Keratinocyte (primary cell): ENCODE measurements around the gene PLCL2. TPM values are rescaled to one million over a fixed set of nuclear protein-coding genes. Genes with fewer than 3 reads are reported as not detected.
A peak's percentile ranks its signal among the peaks of the same experiment; 100 is the strongest.

ENCODE experiments used
- DNase-seq: peaks from one replicate; pipeline ENCODE4 v3.0.0-alpha.2; 2011; ENCODE audit warnings: low read depth, missing footprints, low spot score
- FAIRE-seq: peaks from 2 replicates; lab custom pipeline; 2011; peaks lifted over from hg19 to GRCh38; lab: Jason Lieb, UNC
- H2AFZ ChIP-seq: 2 replicates; pipeline ENCODE4 v1.6.0; 2012; ENCODE audit warnings: low read length, control low read depth, inconsistent platforms; ENCODE audit not compliant: control insufficient read depth
- H3K27ac ChIP-seq: 2 replicates; pipeline ENCODE4 v1.5.1; 2011; ENCODE audit warnings: low read length; ENCODE audit not compliant: control insufficient read depth, insufficient read depth
- H3K27me3 ChIP-seq: 3 replicates; pipeline ENCODE4 v1.6.0; 2011; ENCODE audit warnings: low read length; ENCODE audit not compliant: control insufficient read depth, insufficient read depth; ENCODE audit errors: extremely low read depth
- H3K36me3 ChIP-seq, 2 experiments: 2 replicates in 1 of 2; 3 replicates in 1 of 2; pipeline ENCODE4 v1.5.1; 2011; ENCODE audit warnings: low read length in 2 of 2, mild to moderate bottlenecking in 1 of 2; ENCODE audit not compliant: control insufficient read depth in 2 of 2, insufficient read depth in 2 of 2; ENCODE audit errors: extremely low read depth in 1 of 2
- H3K4me1 ChIP-seq: 3 replicates; pipeline ENCODE4 v1.5.1; 2011; ENCODE audit warnings: low read length; ENCODE audit not compliant: control insufficient read depth, insufficient read depth; ENCODE audit errors: extremely low read depth
- H3K4me2 ChIP-seq: 3 replicates; pipeline ENCODE4 v1.6.0; 2011; ENCODE audit warnings: low read depth, low read length; ENCODE audit not compliant: control insufficient read depth, insufficient read depth; ENCODE audit errors: extremely low read depth
- H3K4me3 ChIP-seq, 3 experiments: fragments of 200-600 bp in 1 of 3; sonication (generic) in 1 of 3; 2 replicates in 2 of 3; 3 replicates in 1 of 3; pipeline ENCODE4 v1.5.1; 2011 to 2016; ENCODE audit warnings: low read length in 3 of 3, mild to moderate bottlenecking in 3 of 3, control low read depth in 2 of 3, inconsistent platforms in 1 of 3, low read depth in 1 of 3, mixed read lengths in 1 of 3, mixed run types in 1 of 3, moderate library complexity in 1 of 3; ENCODE audit not compliant: control insufficient read depth in 2 of 3, insufficient read depth in 2 of 3; ENCODE audit errors: extremely low read depth in 1 of 3
- H3K79me2 ChIP-seq: 2 replicates; pipeline ENCODE4 v1.6.0; 2012; ENCODE audit warnings: low read length; ENCODE audit not compliant: control insufficient read depth, insufficient read depth
- H3K9ac ChIP-seq: 3 replicates; pipeline ENCODE4 v1.6.0; 2011; ENCODE audit warnings: low read length; ENCODE audit not compliant: control insufficient read depth, insufficient read depth; ENCODE audit errors: extremely low read depth
- H3K9me1 ChIP-seq: 3 replicates; pipeline ENCODE4 v1.6.0; 2011; ENCODE audit warnings: low read length; ENCODE audit not compliant: control insufficient read depth, insufficient read depth; ENCODE audit errors: extremely low read depth
- H3K9me3 ChIP-seq: 2 replicates; pipeline ENCODE4 v1.5.1; 2012; ENCODE audit warnings: low read depth, low read length; ENCODE audit not compliant: control insufficient read depth
- H4K20me1 ChIP-seq: 3 replicates; pipeline ENCODE4 v1.6.0; 2011; ENCODE audit warnings: low read length; ENCODE audit not compliant: control insufficient read depth, insufficient read depth; ENCODE audit errors: extremely low read depth
- EZH2 ChIP-seq: IDR thresholded peaks from one replicate; pipeline ENCODE4 v1.6.1; 2012; ENCODE audit warnings: inconsistent platforms, mild to moderate bottlenecking, low read length, moderate library complexity
- dilution Hi-C: fragments of 300-500 bp; cut with MboI; formaldehyde crosslinking; loops from one replicate; pipeline ENCODE4 v1.7.0; 2020; ENCODE audit warnings: low sequenced_read_pairs; ENCODE audit not compliant: extremely low pct_ligation_motif_present
- polyA minus RNA-seq, 3 experiments: library from RNA; depleted of rRNA, polyadenylated mRNA; stranded (reverse); fragments of >200 nt; gene quantifications; 1 replicate in 1 of 3; 2 replicates in 1 of 3; 3 replicates in 1 of 3; pipeline ENCODE4 v1.2.3, GENCODE V29; 2011
- polyA plus RNA-seq, 5 experiments: library from polyadenylated mRNA; depleted of rRNA in 3 of 5; stranded (reverse) in 3 of 5; stranded (forward) in 1 of 5; unstranded in 1 of 5; fragments of >200 nt; gene quantifications; 1 replicate in 1 of 5; 2 replicates in 3 of 5; 3 replicates in 1 of 5; pipeline versions ENCODE4 v1.2.1 to v1.2.3, GENCODE V29; 2011 to 2012; ENCODE audit warnings: missing spikeins in 2 of 5, low read depth in 1 of 5, low replicate concordance in 1 of 5
- TF ChIP-seq, protein P1 (sequence below), 3 experiments: IDR thresholded peaks in 1 of 3; conservative IDR thresholded peaks in 1 of 3; optimal IDR thresholded peaks in 1 of 3; 2 replicates in 2 of 3; 3 replicates in 1 of 3; pipeline versions ENCODE3 to v1.5.1; 2011; ENCODE audit warnings: low read length in 3 of 3, mild to moderate bottlenecking in 3 of 3, moderate library complexity in 2 of 3, control low read depth in 1 of 3, inconsistent platforms in 1 of 3; ENCODE audit not compliant: insufficient read depth in 2 of 3; ENCODE audit errors: extremely low read depth in 1 of 3

Gene PLCL2
- polyA plus RNA-seq = 0.11 to 0.20 TPM (median 0.12 TPM) in 3 replicates
- polyA plus RNA-seq (2011; ENCODE audit: low read depth) = not detected
- 0.12 and 0.13 TPM in 2 replicates for polyA plus RNA-seq (2011; cell fraction: cytosol; rRNA removed)
- polyA plus RNA-seq (2011; cell fraction: nucleus; rRNA removed) = 0.17 and 0.20 TPM in 2 replicates
- polyA plus RNA-seq (2012; ENCODE audit: low replicate concordance) = 0.11 TPM in 1 of 2 replicates, not detected in the other
- polyA minus RNA-seq = 0.03 to 0.51 TPM in 2 of 3 replicates, not detected in the other
- not detected for polyA minus RNA-seq (2011; cell fraction: cytosol; rRNA and poly(A)+ RNA removed)
- 0.21 and 0.47 TPM in 2 replicates for polyA minus RNA-seq (2011; cell fraction: nucleus; rRNA and poly(A)+ RNA removed)

GRCh38 chr3:16884748-16885592 lies at the start of gene PLCL2:
Gene PLCL2 (plus strand): TSS chr3:16884955. CDS start chr3:16885040, 85 bp downstream.
- no peak within 1 kb of the TSS for H3K27ac ChIP-seq

DNA sequence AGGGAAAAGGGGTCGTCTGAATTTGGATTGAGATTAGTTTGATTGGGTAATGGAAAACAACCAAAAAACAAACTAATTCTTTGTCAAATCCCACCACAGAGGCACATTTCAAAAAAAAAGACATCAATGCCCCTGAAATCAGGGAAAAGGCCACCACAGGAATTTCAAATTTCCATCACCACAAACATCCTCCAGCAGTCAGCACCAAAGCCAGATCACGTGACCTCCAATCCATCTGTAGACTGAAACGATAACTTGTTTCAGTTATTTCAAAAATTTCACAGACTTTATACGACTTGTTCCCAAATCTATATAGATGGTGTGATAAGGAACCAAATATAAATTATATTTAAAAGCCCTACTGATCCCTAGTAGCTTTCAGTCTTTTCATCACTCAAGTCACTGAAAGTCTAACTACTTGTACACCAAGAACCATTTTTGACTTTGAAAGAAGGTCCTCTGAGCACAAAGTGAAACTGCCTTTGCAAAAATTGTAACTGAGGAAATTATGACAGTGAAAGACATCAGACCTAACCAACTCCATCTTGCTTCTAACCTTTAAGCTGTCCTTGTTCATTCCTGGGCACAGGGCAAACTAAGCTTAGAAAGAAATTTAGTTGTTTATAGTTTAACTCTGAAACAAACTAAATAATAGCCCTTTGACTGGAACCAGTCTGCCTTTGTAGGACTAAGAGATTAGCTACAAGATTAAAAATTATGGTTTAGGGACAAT lies 48.1 kb upstream of the PLCL2 start:
- Histone ChIP-seq H3K9me3 (no peaks in the 10 kb centered on the region), H3K27ac (no peak overlapping the region), H3K27me3 (no peaks in the 10 kb centered on the region), H3K9ac (no peak overlapping the region), H3K9me1 (no peaks in the 10 kb centered on the region), H3K4me1 (no peaks in the 10 kb centered on the region), H3K4me3 (no peak overlapping the region), H3K79me2 (no peaks in the 10 kb centered on the region), H3K36me3 (no peaks in the 10 kb centered on the region), H4K20me1 (no peaks in the 10 kb centered on the region), H2AFZ (no peak overlapping the region), H3K4me2 (no peak overlapping the region)
- DNase-seq (no peak), FAIRE-seq (no peak)
- dilution Hi-C loops = no loop called here
- TF ChIP-seq, protein P1, sequence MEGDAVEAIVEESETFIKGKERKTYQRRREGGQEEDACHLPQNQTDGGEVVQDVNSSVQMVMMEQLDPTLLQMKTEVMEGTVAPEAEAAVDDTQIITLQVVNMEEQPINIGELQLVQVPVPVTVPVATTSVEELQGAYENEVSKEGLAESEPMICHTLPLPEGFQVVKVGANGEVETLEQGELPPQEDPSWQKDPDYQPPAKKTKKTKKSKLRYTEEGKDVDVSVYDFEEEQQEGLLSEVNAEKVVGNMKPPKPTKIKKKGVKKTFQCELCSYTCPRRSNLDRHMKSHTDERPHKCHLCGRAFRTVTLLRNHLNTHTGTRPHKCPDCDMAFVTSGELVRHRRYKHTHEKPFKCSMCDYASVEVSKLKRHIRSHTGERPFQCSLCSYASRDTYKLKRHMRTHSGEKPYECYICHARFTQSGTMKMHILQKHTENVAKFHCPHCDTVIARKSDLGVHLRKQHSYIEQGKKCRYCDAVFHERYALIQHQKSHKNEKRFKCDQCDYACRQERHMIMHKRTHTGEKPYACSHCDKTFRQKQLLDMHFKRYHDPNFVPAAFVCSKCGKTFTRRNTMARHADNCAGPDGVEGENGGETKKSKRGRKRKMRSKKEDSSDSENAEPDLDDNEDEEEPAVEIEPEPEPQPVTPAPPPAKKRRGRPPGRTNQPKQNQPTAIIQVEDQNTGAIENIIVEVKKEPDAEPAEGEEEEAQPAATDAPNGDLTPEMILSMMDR (optimal IDR thresholded peaks at IDR 0.05 in 1 of 3, IDR thresholded peaks at IDR 0.05 in 1 of 3, conservative IDR thresholded peaks at IDR 0.05 in 1 of 3; ENCODE audit: extremely low read depth in 1 of 3, insufficient read depth in 2 of 3, low read length in 3 of 3) = no peak
- TF ChIP-seq EZH2 = no peak

More at GRCh38 chr3:16884748-16885592, at the start of gene PLCL2:
- Histone ChIP-seq H3K9me1 (no peaks in the 10 kb centered on the region), H3K4me3 (peak within 1 kb of the TSS; percentile 41 to 61 (median 60)), H3K9me3 (no peaks in the 10 kb centered on the region), H3K79me2 (no peaks in the 10 kb centered on the region), H2AFZ (peak within 1 kb of the TSS; percentile 60), H3K4me1 (peaks cover 4% of the 10 kb centered on the region), H3K36me3 (no peaks in the 10 kb centered on the region), H3K9ac (peak within 1 kb of the TSS; percentile 32), H3K27me3 (peaks cover 19% of the 10 kb centered on the region), H4K20me1 (no peaks in the 10 kb centered on the region), H3K4me2 (peak within 1 kb of the TSS; percentile 78)
- no peak for FAIRE-seq
- no peak for TF ChIP-seq EZH2
- TF ChIP-seq, protein P1 (optimal IDR thresholded peaks at IDR 0.05 in 1 of 3, IDR thresholded peaks at IDR 0.05 in 1 of 3, conservative IDR thresholded peaks at IDR 0.05 in 1 of 3; ENCODE audit: extremely low read depth in 1 of 3, insufficient read depth in 2 of 3, low read length in 3 of 3) = no peak
- dilution Hi-C loops = no loop called here
- DNase-seq = no peak
